ENCODE results near the gene PHOSPHO2.

DNA sequence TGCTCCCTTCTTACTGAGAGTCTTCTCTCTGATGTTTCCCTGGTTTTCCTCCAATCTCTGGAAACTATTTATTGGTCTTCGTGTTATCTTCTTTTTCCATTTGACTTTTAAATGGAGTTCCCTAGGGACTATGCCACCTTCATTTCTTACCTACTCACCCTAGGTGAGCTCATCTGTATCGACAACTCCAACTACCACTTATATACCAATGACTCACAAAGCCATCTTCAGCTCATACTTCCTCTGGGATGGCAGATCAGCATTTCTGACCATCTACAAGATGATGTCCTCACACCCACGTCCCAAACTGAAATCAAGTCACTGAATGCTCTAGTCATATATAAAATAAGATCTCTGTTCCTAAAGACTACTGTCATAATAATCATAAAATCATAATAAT lies 40.6 kb upstream of the PHOSPHO2 start:
- TF ChIP-seq, protein P1, sequence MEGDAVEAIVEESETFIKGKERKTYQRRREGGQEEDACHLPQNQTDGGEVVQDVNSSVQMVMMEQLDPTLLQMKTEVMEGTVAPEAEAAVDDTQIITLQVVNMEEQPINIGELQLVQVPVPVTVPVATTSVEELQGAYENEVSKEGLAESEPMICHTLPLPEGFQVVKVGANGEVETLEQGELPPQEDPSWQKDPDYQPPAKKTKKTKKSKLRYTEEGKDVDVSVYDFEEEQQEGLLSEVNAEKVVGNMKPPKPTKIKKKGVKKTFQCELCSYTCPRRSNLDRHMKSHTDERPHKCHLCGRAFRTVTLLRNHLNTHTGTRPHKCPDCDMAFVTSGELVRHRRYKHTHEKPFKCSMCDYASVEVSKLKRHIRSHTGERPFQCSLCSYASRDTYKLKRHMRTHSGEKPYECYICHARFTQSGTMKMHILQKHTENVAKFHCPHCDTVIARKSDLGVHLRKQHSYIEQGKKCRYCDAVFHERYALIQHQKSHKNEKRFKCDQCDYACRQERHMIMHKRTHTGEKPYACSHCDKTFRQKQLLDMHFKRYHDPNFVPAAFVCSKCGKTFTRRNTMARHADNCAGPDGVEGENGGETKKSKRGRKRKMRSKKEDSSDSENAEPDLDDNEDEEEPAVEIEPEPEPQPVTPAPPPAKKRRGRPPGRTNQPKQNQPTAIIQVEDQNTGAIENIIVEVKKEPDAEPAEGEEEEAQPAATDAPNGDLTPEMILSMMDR (IDR thresholded peaks at IDR 0.05): no peak
- TF ChIP-seq POLR2A (IDR thresholded peaks at IDR 0.05): no peak

Measured in prostate gland (tissue), 2 donors.